Panc1 (cell line): Measurements from ENCODE around the gene CAMK2A. TPM values are rescaled to one million over a fixed set of nuclear protein-coding genes. Genes with fewer than 3 reads are reported as not detected.

Source experiments
- ATAC-seq: fragments of 200-7000 bp; cut with Tn5 transposase; 2 replicates; pipeline ENCODE4 v1.9.1; 2020; ENCODE audit warnings: mild to moderate bottlenecking, moderate library complexity
- BruUV-seq: library from RNA; stranded (reverse); fragments of 400-500 nt; replicated peaks from 2 replicates; lab custom pipeline; 2021; lab: Mats Ljungman, UMichigan
- CTCF ChIA-PET: fragments of 300-600 bp; sonication (Branson Sonifier 250); formaldehyde crosslinking; loops from one replicate; lab custom pipeline; 2022; ENCODE audit warnings: antibody characterized with exemption; lab: Charles Lee
- POLR2A ChIA-PET: fragments of 300-600 bp; sonication (Branson Sonifier 250); formaldehyde crosslinking; loops from one replicate; lab custom pipeline; 2022; ENCODE audit warnings: antibody characterized with exemption; lab: Charles Lee
- DNase-seq: peaks from one replicate; pipeline ENCODE4 v3.0.0-alpha.2; 2010; ENCODE audit warnings: low read depth, low spot score
- H3K27ac ChIP-seq: 2 replicates; pipeline ENCODE4 v1.5.1; 2011; ENCODE audit warnings: mild to moderate bottlenecking, low read length, inconsistent platforms
- H3K27me3 ChIP-seq: fragments of 200-500 bp; sonication (Bioruptor generic); 2 replicates; pipeline ENCODE4 v1.6.0; 2014; ENCODE audit warnings: low read length, inconsistent platforms; ENCODE audit not compliant: control insufficient read depth, insufficient read depth
- H3K36me3 ChIP-seq: fragments of 200-500 bp; sonication (Bioruptor generic); 2 replicates; pipeline ENCODE4 v1.5.1; 2014; ENCODE audit warnings: inconsistent platforms, mild to moderate bottlenecking, low read length, moderate library complexity; ENCODE audit not compliant: control insufficient read depth, insufficient read depth
- H3K4me1 ChIP-seq: 2 replicates; pipeline ENCODE4 v1.5.1; 2011; ENCODE audit warnings: inconsistent platforms, mild to moderate bottlenecking, low read length, moderate library complexity; ENCODE audit not compliant: control insufficient read depth, insufficient read depth
- H3K4me3 ChIP-seq, 2 experiments: 2 replicates each; pipeline ENCODE4 v1.5.1; 2011 to 2012; ENCODE audit warnings: low read depth in 2 of 2, low read length in 2 of 2, mild to moderate bottlenecking in 2 of 2, inconsistent platforms in 1 of 2, moderate library complexity in 1 of 2
- H3K9me3 ChIP-seq: fragments of 200-500 bp; sonication (Bioruptor generic); 2 replicates; pipeline ENCODE4 v1.5.1; 2014; ENCODE audit warnings: low read depth, mild to moderate bottlenecking, inconsistent platforms, low read length, moderate library complexity; ENCODE audit not compliant: control insufficient read depth, insufficient read depth
- CTCF ChIP-seq: fragments of 450-650 bp; IDR thresholded peaks from 2 replicates; pipeline ENCODE4 v1.5.1; 2017; ENCODE audit warnings: mild to moderate bottlenecking
- POLR2AphosphoS5 ChIP-seq: IDR thresholded peaks from 2 replicates; pipeline ENCODE4 v1.6.1; 2012; ENCODE audit warnings: mild to moderate bottlenecking, low read depth, low read length, moderate library complexity
- REST ChIP-seq, 2 experiments: IDR thresholded peaks; 2 replicates each; pipeline ENCODE4 v1.6.1; 2011 to 2012; ENCODE audit warnings: low read depth in 2 of 2, control low read depth in 1 of 2, low read length in 1 of 2, mild to moderate bottlenecking in 1 of 2, moderate library complexity in 1 of 2; ENCODE audit not compliant: insufficient read depth in 1 of 2
- SIN3A ChIP-seq: IDR thresholded peaks from 2 replicates; pipeline ENCODE4 v1.6.1; 2012; ENCODE audit warnings: low read depth, mild to moderate bottlenecking, low read length, moderate library complexity, borderline replicate concordance; ENCODE audit not compliant: insufficient read depth
- TCF7L2 ChIP-seq: IDR thresholded peaks from 2 replicates; pipeline ENCODE4 v1.6.1; 2011; ENCODE audit warnings: mild to moderate bottlenecking, low read depth, low read length, inconsistent platforms
- in situ Hi-C: cut with HindIII; loops from 2 replicates; pipeline ENCODE4 v1.10.0; 2016; ENCODE audit warnings: low sequenced_read_pairs, low pct_unique_long_range_greater_than_20kb
- intact Hi-C: fragments of 100-400 bp; cut with micrococcal nuclease; formaldehyde crosslinking; loops from one replicate; pipeline ENCODE4 v1.10.0; 2022; ENCODE audit not compliant: unreplicated experiment
- total RNA-seq: library from RNA; stranded (reverse); gene quantifications from one replicate; pipeline ENCODE4 v1.2.1, GENCODE V29; 2021; ENCODE audit not compliant: unreplicated experiment

Gene CAMK2A
- total RNA-seq, 1 experiment from 2014 or later = 0.51 TPM

GRCh38 chr5:150304481-150305081 is 15.0 kb upstream of the CAMK2A start:
- Histone ChIP-seq H3K4me3 (no peak overlapping the region), H3K9me3 (no peaks in the 10 kb centered on the region), H3K27me3 (no peaks in the 10 kb centered on the region), H3K4me1 (peaks cover 29% of the 10 kb centered on the region), H3K36me3 (no peaks in the 10 kb centered on the region), H3K27ac (peak overlapping the region; percentile 57; the same call in 1 of the 2 replicates)
- TF ChIP-seq REST (IDR thresholded peaks at IDR 0.05; ENCODE audit: insufficient read depth in 1 of 2, low read depth in 2 of 2, low read length in 1 of 2) = no peak
- TF ChIP-seq SIN3A = no peak
- no peak for TF ChIP-seq TCF7L2
- TF ChIP-seq POLR2AphosphoS5 = no peak
- ChIA-PET CTCF (interaction anchor here (0.6 kb wide), 1 partner anchor 136 kb away, joined by 3 read pairs; no protein-coding TSS in a partner anchor), POLR2A (interaction anchor here (0.5 kb wide), 1 partner anchor 11 kb away, joined by 3 read pairs; no protein-coding TSS in a partner anchor)
- DNase-seq (no peak), ATAC-seq (no peak)
- no TSS peak for BruUV-seq
- intact Hi-C loops = no loop called here
- in situ Hi-C loops = no loop called here

- CTCF ChIA-PET = interaction anchor here (0.6 kb wide), 1 partner anchor 137 kb away, joined by 3 read pairs; no protein-coding TSS in a partner anchor
- BruUV-seq = no TSS peak
- 0 out of 2 replicates have a peak overlapping the region, but pooled peaks have one; percentile 39 for H3K27ac ChIP-seq
- ATAC-seq = no peak
- intact Hi-C loops = no loop called here
- H3K27me3 ChIP-seq = no peaks in the 10 kb centered on the region
- in situ Hi-C loops = no loop called here
- H3K4me3 ChIP-seq = no peak overlapping the region
- no peaks in the 10 kb centered on the region for H3K9me3 ChIP-seq
- H3K4me1 ChIP-seq = peaks cover 36% of the 10 kb centered on the region
- no peaks in the 10 kb centered on the region for H3K36me3 ChIP-seq
- TF ChIP-seq CTCF = no peak
- no peak for TF ChIP-seq POLR2AphosphoS5
- TF ChIP-seq REST (IDR thresholded peaks at IDR 0.05; ENCODE audit: insufficient read depth in 1 of 2, low read depth in 2 of 2, low read length in 1 of 2) = no peak
- no peak for TF ChIP-seq TCF7L2
- no peak for TF ChIP-seq SIN3A
- no peak for DNase-seq
- POLR2A ChIA-PET = no interaction called here
These were observed 14.2 kb upstream of the CAMK2A start for GRCh38 chr5:150303660-150304386.
